Brain microvascular endothelial cell (primary cell): Measurements from ENCODE around the gene LTBP1.
A peak's percentile ranks its signal among the peaks of the same experiment; 100 is the strongest.

ENCODE experiments used
- DNase-seq: peaks from one replicate; pipeline ENCODE4 v3.0.0-alpha.2; 2020
- H3K27ac ChIP-seq: fragments of 250-450 bp; sonication (Bioruptor Pico); 2 replicates; pipeline ENCODE4 v1.5.1; 2020; ENCODE audit warnings: mild to moderate bottlenecking, moderate library complexity
- H3K27me3 ChIP-seq: fragments of 250-450 bp; sonication (Bioruptor Pico); replicated peaks from 2 replicates; pipeline ENCODE4 v1.5.1; 2020; ENCODE audit warnings: mild to moderate bottlenecking
- H3K36me3 ChIP-seq: fragments of 250-450 bp; sonication (Bioruptor Pico); replicated peaks from 2 replicates; pipeline ENCODE4 v1.5.1; 2020; ENCODE audit warnings: mild to moderate bottlenecking
- H3K4me3 ChIP-seq: 2 replicates; pipeline ENCODE4 v1.5.1; 2011; ENCODE audit warnings: low read depth, mild to moderate bottlenecking, control low read depth, low read length, moderate library complexity
- CTCF ChIP-seq: IDR thresholded peaks from 2 replicates; pipeline ENCODE4 v1.5.1; 2011; ENCODE audit warnings: low read depth, mild to moderate bottlenecking, moderate library complexity, low read length, control low read depth, inconsistent platforms; ENCODE audit errors: missing control alignments
- in situ Hi-C: cut with HindIII; loops from 2 replicates; pipeline ENCODE4 v1.10.0; 2017; ENCODE audit warnings: low sequenced_read_pairs, low pct_ligation_motif_present

The LTBP1 gene

GRCh38 chr2:33029926-33030325 is 83.2 kb downstream of the LTBP1 start:
- in situ Hi-C loops: no loop called here
- no peak for TF ChIP-seq CTCF
- H3K27ac ChIP-seq: no peak overlapping the region
- no peaks in the 10 kb centered on the region for H3K27me3 ChIP-seq
- H3K4me3 ChIP-seq: no peak overlapping the region
- DNase-seq: no peak
- H3K36me3 ChIP-seq: no peaks in the 10 kb centered on the region

DNA sequence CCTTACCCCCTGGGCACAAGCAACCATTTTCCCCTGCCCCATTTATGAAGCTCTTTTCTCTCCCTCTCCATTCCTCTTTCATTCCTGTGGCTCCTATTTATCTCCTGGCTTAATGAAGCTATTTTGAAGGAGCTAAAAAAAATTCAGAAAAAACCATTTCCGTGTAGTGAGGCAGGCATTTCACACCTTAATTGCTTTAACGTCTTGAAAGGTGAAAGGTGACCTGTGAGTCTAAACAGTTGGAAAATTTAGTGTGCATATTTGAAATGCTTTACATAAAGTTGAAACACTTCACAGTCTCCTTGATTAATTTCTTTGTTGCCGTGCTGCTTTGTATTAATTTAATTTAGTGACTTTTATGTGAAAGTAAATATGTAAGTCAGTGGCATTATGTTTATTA is 83.6 kb downstream of the LTBP1 start:
- DNase-seq: no peak
- Histone ChIP-seq H3K36me3 (no peaks in the 10 kb centered on the region), H3K27ac (no peak overlapping the region), H3K4me3 (no peak overlapping the region), H3K27me3 (no peaks in the 10 kb centered on the region)
- in situ Hi-C loops: no loop called here
- TF ChIP-seq CTCF: no peak

DNA sequence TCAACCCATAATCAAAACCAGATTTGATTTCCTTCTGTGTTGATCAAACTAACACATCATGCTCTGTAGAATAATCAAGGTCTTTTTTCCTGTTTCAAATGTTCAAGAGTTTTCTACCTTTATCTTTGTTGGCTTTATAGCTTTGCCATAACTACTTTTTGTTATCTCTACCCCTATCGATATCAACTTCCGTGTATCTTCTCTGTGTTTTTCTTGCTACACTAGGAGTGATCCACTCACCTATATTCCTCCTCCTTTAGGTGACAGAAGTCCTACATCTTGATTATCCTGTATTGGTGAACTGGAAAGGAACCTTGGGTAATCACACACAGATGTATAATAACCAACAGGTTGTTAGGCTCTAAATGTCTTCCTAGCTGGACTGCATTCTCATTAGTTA is 85.5 kb downstream of the LTBP1 start:
- Histone ChIP-seq H3K4me3 (no peak overlapping the region), H3K36me3 (no peaks in the 10 kb centered on the region), H3K27ac (no peak overlapping the region), H3K27me3 (no peaks in the 10 kb centered on the region)
- TF ChIP-seq CTCF: no peak
- in situ Hi-C loops: no loop called here
- DNase-seq: no peak

DNA sequence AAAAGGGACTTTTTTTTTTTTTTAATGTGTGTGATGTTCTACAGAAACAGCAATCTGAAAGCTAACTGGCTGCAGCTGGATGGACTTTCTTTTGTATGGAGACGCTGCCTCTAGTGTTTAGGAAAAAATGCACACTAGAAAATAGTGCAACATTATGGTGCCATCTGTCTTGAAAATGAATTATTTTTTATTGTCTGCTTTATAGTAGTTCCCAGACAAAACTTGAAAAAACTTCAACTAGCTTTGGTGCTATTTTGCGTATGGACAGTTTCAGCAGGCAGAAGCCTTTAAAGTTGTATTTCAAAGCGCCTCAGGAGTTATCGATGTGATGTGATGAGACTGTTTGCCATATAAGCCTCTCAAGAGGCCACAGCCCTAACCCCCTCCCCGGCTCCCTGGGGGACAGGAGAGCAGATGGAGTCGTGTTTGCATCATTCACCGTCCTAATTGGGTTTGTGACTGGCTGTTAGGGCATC is 86.9 kb downstream of the LTBP1 start:
- Histone ChIP-seq H3K27ac (peak overlapping the region; percentile 47), H3K4me3 (peak overlapping the region; percentile 9), H3K36me3 (no peaks in the 10 kb centered on the region), H3K27me3 (no peaks in the 10 kb centered on the region)
- DNase-seq: peak; percentile 52
- in situ Hi-C loops: no loop called here
- TF ChIP-seq CTCF: peak; percentile 58

- H3K4me3 ChIP-seq: no peak overlapping the region
- H3K27ac ChIP-seq: no peak overlapping the region
- in situ Hi-C loops: no loop called here
- H3K36me3 ChIP-seq: no peaks in the 10 kb centered on the region
- peak; percentile 55 for TF ChIP-seq CTCF
- no peaks in the 10 kb centered on the region for H3K27me3 ChIP-seq
- no peak for DNase-seq
Observed at GRCh38 chr2:33034784-33035183, 88.0 kb downstream of the LTBP1 start.

GRCh38 chr2:33038230-33038629 is 91.5 kb downstream of the LTBP1 start:
- Histone ChIP-seq H3K4me3 (no peak overlapping the region), H3K27ac (no peak overlapping the region), H3K36me3 (no peaks in the 10 kb centered on the region), H3K27me3 (no peaks in the 10 kb centered on the region)
- in situ Hi-C loops: no loop called here
- DNase-seq: no peak
- TF ChIP-seq CTCF: no peak
